ENCODE results near the gene BNC2.
"Not testable (repeated sequence)": the region's sequence is repeated elsewhere in the genome, so short reads cannot be mapped to it uniquely, and the experiment has no call there.

Gene BNC2

GRCh38 chr9:16885931-16886330 is 15.5 kb upstream of the BNC2 start:
- no peaks in the 10 kb centered on the region for H3K36me3 ChIP-seq (ENCODE audit: control insufficient read depth, insufficient read depth, low read length, severe bottlenecking)
- H3K27me3 ChIP-seq (replicated peaks; ENCODE audit: control insufficient read depth, insufficient read depth, low read length) = no peaks in the 10 kb centered on the region
- H3K4me3 ChIP-seq (ENCODE audit: low read length) = no peak overlapping the region
- no peak for DNase-seq (ENCODE audit: low read depth)
- no peak overlapping the region for H3K9ac ChIP-seq (ENCODE audit: low read length)
- no peaks in the 10 kb centered on the region for H3K9me3 ChIP-seq (ENCODE audit: control insufficient read depth, low read length)
- no peaks in the 10 kb centered on the region for H3K4me1 ChIP-seq (ENCODE audit: control insufficient read depth, insufficient read depth, low read length)

GRCh38 chr9:16884952-16885513 is 14.6 kb upstream of the BNC2 start:
- no peaks in the 10 kb centered on the region for H3K27me3 ChIP-seq (replicated peaks; ENCODE audit: control insufficient read depth, insufficient read depth, low read length)
- H3K4me3 ChIP-seq (ENCODE audit: low read length) = no peak overlapping the region
- no peak overlapping the region for H3K9ac ChIP-seq (ENCODE audit: low read length)
- H3K4me1 ChIP-seq (ENCODE audit: control insufficient read depth, insufficient read depth, low read length) = no peaks in the 10 kb centered on the region
- H3K36me3 ChIP-seq (ENCODE audit: control insufficient read depth, insufficient read depth, low read length, severe bottlenecking) = no peaks in the 10 kb centered on the region
- peak; percentile 50 for DNase-seq (ENCODE audit: low read depth)
- H3K9me3 ChIP-seq (ENCODE audit: control insufficient read depth, low read length) = no peaks in the 10 kb centered on the region

GRCh38 chr9:16884373-16884772 is 13.9 kb upstream of the BNC2 start:
- DNase-seq (ENCODE audit: low read depth) = no peak
- H3K4me1 ChIP-seq (ENCODE audit: control insufficient read depth, insufficient read depth, low read length) = no peaks in the 10 kb centered on the region
- no peaks in the 10 kb centered on the region for H3K36me3 ChIP-seq (ENCODE audit: control insufficient read depth, insufficient read depth, low read length, severe bottlenecking)
- no peak overlapping the region for H3K4me3 ChIP-seq (ENCODE audit: low read length)
- H3K9ac ChIP-seq (ENCODE audit: low read length) = no peak overlapping the region
- no peaks in the 10 kb centered on the region for H3K27me3 ChIP-seq (replicated peaks; ENCODE audit: control insufficient read depth, insufficient read depth, low read length)
- no peaks in the 10 kb centered on the region for H3K9me3 ChIP-seq (ENCODE audit: control insufficient read depth, low read length)

- Histone ChIP-seq H3K4me3 (ENCODE audit: low read length) (no peak overlapping the region), H3K27me3 (replicated peaks; ENCODE audit: control insufficient read depth, insufficient read depth, low read length) (no peaks in the 10 kb centered on the region), H3K9me3 (ENCODE audit: control insufficient read depth, low read length) (no peaks in the 10 kb centered on the region), H3K36me3 (ENCODE audit: control insufficient read depth, insufficient read depth, low read length, severe bottlenecking) (no peaks in the 10 kb centered on the region), H3K9ac (ENCODE audit: low read length) (no peak overlapping the region), H3K4me1 (ENCODE audit: control insufficient read depth, insufficient read depth, low read length) (no peaks in the 10 kb centered on the region)
- no peak for DNase-seq (ENCODE audit: low read depth)
These were observed 13.1 kb upstream of the BNC2 start for GRCh38 chr9:16883586-16883985.

GRCh38 chr9:16882440-16882839 is 12.0 kb upstream of the BNC2 start:
- not testable (repeated sequence) for H3K9me3 ChIP-seq (ENCODE audit: control insufficient read depth, low read length); H3K27me3 ChIP-seq (replicated peaks; ENCODE audit: control insufficient read depth, insufficient read depth, low read length); H3K4me1 ChIP-seq (ENCODE audit: control insufficient read depth, insufficient read depth, low read length); H3K4me3 ChIP-seq (ENCODE audit: low read length); H3K36me3 ChIP-seq (ENCODE audit: control insufficient read depth, insufficient read depth, low read length, severe bottlenecking); H3K9ac ChIP-seq (ENCODE audit: low read length); DNase-seq (ENCODE audit: low read depth)

GRCh38 chr9:16879416-16879815 is 8.9 kb upstream of the BNC2 start:
- Histone ChIP-seq H3K27me3 (replicated peaks; ENCODE audit: control insufficient read depth, insufficient read depth, low read length) (no peaks in the 10 kb centered on the region), H3K4me3 (ENCODE audit: low read length) (no peak overlapping the region), H3K9me3 (ENCODE audit: control insufficient read depth, low read length) (no peaks in the 10 kb centered on the region), H3K4me1 (ENCODE audit: control insufficient read depth, insufficient read depth, low read length) (no peaks in the 10 kb centered on the region), H3K9ac (ENCODE audit: low read length) (no peak overlapping the region), H3K36me3 (ENCODE audit: control insufficient read depth, insufficient read depth, low read length, severe bottlenecking) (no peaks in the 10 kb centered on the region)
- DNase-seq (ENCODE audit: low read depth) = no peak

GRCh38 chr9:16877256-16877655 is 6.8 kb upstream of the BNC2 start:
- Histone ChIP-seq H3K9ac (ENCODE audit: low read length) (no peak overlapping the region), H3K4me3 (ENCODE audit: low read length) (no peak overlapping the region), H3K4me1 (ENCODE audit: control insufficient read depth, insufficient read depth, low read length) (peaks cover 10% of the 10 kb centered on the region), H3K36me3 (ENCODE audit: control insufficient read depth, insufficient read depth, low read length, severe bottlenecking) (no peaks in the 10 kb centered on the region), H3K27me3 (replicated peaks; ENCODE audit: control insufficient read depth, insufficient read depth, low read length) (no peaks in the 10 kb centered on the region), H3K9me3 (ENCODE audit: control insufficient read depth, low read length) (no peaks in the 10 kb centered on the region)
- DNase-seq (ENCODE audit: low read depth) = no peak

GRCh38 chr9:16873126-16873802 is 2.8 kb upstream of the BNC2 start:
- Histone ChIP-seq H3K4me3 (ENCODE audit: low read length) (no peak overlapping the region), H3K9me3 (ENCODE audit: control insufficient read depth, low read length) (no peaks in the 10 kb centered on the region), H3K36me3 (ENCODE audit: control insufficient read depth, insufficient read depth, low read length, severe bottlenecking) (no peaks in the 10 kb centered on the region), H3K4me1 (ENCODE audit: control insufficient read depth, insufficient read depth, low read length) (peaks cover 23% of the 10 kb centered on the region), H3K9ac (ENCODE audit: low read length) (no peak overlapping the region), H3K27me3 (replicated peaks; ENCODE audit: control insufficient read depth, insufficient read depth, low read length) (no peaks in the 10 kb centered on the region)
- peak; percentile 64 for DNase-seq (ENCODE audit: low read depth)

- H3K27me3 ChIP-seq (replicated peaks; ENCODE audit: control insufficient read depth, insufficient read depth, low read length) = no peaks in the 10 kb centered on the region
- H3K4me1 ChIP-seq (ENCODE audit: control insufficient read depth, insufficient read depth, low read length) = peaks cover 38% of the 10 kb centered on the region
- H3K9ac ChIP-seq (ENCODE audit: low read length) = peak overlapping the region; percentile 91
- no peaks in the 10 kb centered on the region for H3K9me3 ChIP-seq (ENCODE audit: control insufficient read depth, low read length)
- peak; percentile 80 for DNase-seq (ENCODE audit: low read depth)
- peak overlapping the region; percentile 91 for H3K4me3 ChIP-seq (ENCODE audit: low read length)
- no peaks in the 10 kb centered on the region for H3K36me3 ChIP-seq (ENCODE audit: control insufficient read depth, insufficient read depth, low read length, severe bottlenecking)
These were observed 1.1 kb upstream of the BNC2 start for GRCh38 chr9:16871336-16872151.

GRCh38 chr9:16869882-16870595 is 431 bp downstream of the BNC2 start:
- no peaks in the 10 kb centered on the region for H3K27me3 ChIP-seq (replicated peaks; ENCODE audit: control insufficient read depth, insufficient read depth, low read length)
- peak; percentile 62 for DNase-seq (ENCODE audit: low read depth)
- H3K4me1 ChIP-seq (ENCODE audit: control insufficient read depth, insufficient read depth, low read length) = peaks cover 51% of the 10 kb centered on the region
- no peaks in the 10 kb centered on the region for H3K36me3 ChIP-seq (ENCODE audit: control insufficient read depth, insufficient read depth, low read length, severe bottlenecking)
- peak overlapping the region; percentile 91 for H3K9ac ChIP-seq (ENCODE audit: low read length)
- peak overlapping the region; percentile 91 for H3K4me3 ChIP-seq (ENCODE audit: low read length)
- no peaks in the 10 kb centered on the region for H3K9me3 ChIP-seq (ENCODE audit: control insufficient read depth, low read length)

All from adipocyte (in vitro differentiated cells).